GM18951 (cell line): ENCODE data around the gene WNT3A.

Source experiments
- POLR2A ChIP-seq: IDR thresholded peaks from 4 replicates; pipeline ENCODE4 v1.6.1; 2011; ENCODE audit warnings: mild to moderate bottlenecking; ENCODE audit not compliant: insufficient read length, insufficient read depth; ENCODE audit errors: extremely low read depth
- in situ Hi-C: fragments of 300-500 bp; cut with MboI; formaldehyde crosslinking; loops from one replicate; pipeline ENCODE4 v1.12.0; 2022; ENCODE audit warnings: low sequenced_read_pairs, mixed read lengths, inconsistent platforms; ENCODE audit not compliant: unreplicated experiment

The WNT3A gene

GRCh38 chr1:228105996-228106799 lies 99.4 kb downstream of the WNT3A start:
- TF ChIP-seq POLR2A: no peak
- in situ Hi-C loops: no loop called here

GRCh38 chr1:228106800-228107054 lies 99.9 kb downstream of the WNT3A start:
- in situ Hi-C loops: no loop called here
- TF ChIP-seq POLR2A: no peak

- in situ Hi-C loops: no loop called here
- no peak for TF ChIP-seq POLR2A
Observed at GRCh38 chr1:228107636-228108035, 100.8 kb downstream of the WNT3A start.

DNA sequence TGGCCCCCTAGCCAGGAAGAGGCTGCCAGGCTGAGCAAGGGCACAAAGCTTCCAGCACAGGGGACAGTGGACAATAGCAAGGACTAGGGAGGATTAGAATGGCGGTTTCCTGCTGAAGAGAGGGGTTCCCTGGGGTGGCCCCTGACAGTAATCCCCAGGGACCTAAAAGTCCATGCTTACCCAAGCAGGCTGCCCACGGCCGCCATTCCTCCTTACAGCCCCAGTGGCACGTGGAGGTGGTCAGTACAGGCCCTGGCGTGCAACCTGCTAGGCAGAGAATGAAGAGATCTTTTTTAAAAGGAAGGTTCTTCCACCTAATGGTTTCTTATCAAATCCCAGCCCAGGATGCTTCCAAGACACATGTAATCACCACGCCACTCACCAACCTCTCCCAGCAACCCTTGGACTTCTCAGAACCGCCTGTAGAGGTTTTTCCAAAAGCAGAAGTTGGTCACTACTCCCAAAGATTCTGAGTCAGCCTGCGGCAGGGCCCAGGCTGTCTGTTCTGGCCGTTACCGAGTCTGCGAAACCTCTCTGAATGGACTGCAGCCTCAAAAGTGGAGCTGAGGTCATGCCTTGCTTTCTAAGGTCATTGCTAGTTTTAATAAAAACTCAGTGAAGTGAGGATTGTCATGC lies 101.4 kb downstream of the WNT3A start:
- TF ChIP-seq POLR2A: no peak

GRCh38 chr1:228108742-228109072 lies 101.9 kb downstream of the WNT3A start:
- TF ChIP-seq POLR2A: no peak
- in situ Hi-C loops: no loop called here

More for the DNA sequence above, 101.4 kb downstream of the WNT3A start:
- in situ Hi-C loops: no loop called here

GRCh38 chr1:228109073-228109961 lies 102.5 kb downstream of the WNT3A start, which contains the start of gene MRPL55:
MRPL55 (minus strand) TSS chr1:228109299; CDS start chr1:228108260, 1,039 bp downstream.
- TF ChIP-seq POLR2A: peak; percentile 95
- in situ Hi-C loops: no loop called here

DNA sequence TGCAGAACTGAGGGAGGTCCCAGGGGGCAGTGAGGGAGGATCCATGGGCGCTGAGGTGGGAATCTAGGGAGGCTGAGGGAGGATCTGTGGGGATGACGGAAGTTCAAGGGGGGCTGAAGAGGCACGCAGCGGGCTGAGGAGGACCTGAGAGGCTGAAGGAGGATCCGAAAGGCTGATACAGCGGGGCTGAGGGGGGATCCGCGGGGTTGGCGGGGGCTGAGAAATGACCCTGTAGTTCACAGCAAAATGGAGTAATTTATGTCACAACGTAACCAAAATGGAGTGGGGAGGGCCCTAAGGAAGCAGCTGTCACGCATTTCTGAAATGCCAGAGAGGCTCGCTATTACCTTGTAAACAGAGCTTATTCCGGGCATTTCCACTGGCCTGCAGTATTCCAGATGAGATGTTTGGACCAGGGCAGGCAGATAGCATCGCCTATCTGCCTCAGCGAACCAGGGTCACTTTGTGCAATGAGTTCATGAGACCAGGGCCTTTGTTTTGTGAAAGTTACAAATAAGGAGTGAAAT lies 103.2 kb downstream of the WNT3A start:
- in situ Hi-C loops: no loop called here
- TF ChIP-seq POLR2A: no peak

DNA sequence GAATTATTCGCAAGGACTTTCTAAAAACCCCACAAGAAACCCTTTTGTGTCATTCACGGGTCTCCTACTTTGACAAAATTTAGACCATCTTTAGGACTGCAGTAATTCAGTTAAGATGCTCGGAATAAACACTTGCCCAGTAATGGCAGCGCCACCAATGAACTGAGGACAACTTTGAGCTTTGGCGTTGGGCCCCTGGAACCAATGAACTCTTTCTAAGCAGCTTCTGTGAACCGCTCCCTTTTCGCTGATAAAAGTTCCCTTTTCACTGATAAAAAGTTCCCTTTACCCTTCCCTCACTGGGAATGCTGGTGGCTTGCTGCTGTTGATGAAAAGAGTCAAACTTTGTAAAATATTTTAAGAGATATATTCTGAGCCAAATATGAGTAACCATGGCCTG lies 103.8 kb downstream of the WNT3A start:
- TF ChIP-seq POLR2A: no peak
- in situ Hi-C loops: no loop called here
